H1 (cell line): ENCODE results near the gene HSD17B8.

Experiments used
- CREB1 ChIP-seq: IDR thresholded peaks from 2 replicates; pipeline ENCODE4 v1.6.1; 2012; ENCODE audit warnings: inconsistent platforms
- HDAC6 ChIP-seq: IDR thresholded peaks from one replicate; pipeline ENCODE4 v1.7.1; 2012; ENCODE audit warnings: low read depth, mild to moderate bottlenecking, inconsistent platforms, low read length, moderate library complexity
- YY1 ChIP-seq: IDR thresholded peaks from 2 replicates; pipeline ENCODE4 v1.6.1; 2011; ENCODE audit warnings: low read depth, mild to moderate bottlenecking, low read length

- TF ChIP-seq CREB1 (no peak), HDAC6 (no peak), YY1 (no peak)
Observed at GRCh38 chr6:33206027-33206863, 1.8 kb downstream of the HSD17B8 start.
